ENCODE results near the gene NRXN3.

- TF ChIP-seq, protein P1, sequence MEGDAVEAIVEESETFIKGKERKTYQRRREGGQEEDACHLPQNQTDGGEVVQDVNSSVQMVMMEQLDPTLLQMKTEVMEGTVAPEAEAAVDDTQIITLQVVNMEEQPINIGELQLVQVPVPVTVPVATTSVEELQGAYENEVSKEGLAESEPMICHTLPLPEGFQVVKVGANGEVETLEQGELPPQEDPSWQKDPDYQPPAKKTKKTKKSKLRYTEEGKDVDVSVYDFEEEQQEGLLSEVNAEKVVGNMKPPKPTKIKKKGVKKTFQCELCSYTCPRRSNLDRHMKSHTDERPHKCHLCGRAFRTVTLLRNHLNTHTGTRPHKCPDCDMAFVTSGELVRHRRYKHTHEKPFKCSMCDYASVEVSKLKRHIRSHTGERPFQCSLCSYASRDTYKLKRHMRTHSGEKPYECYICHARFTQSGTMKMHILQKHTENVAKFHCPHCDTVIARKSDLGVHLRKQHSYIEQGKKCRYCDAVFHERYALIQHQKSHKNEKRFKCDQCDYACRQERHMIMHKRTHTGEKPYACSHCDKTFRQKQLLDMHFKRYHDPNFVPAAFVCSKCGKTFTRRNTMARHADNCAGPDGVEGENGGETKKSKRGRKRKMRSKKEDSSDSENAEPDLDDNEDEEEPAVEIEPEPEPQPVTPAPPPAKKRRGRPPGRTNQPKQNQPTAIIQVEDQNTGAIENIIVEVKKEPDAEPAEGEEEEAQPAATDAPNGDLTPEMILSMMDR (IDR thresholded peaks at IDR 0.05 in 2 of 3, conservative IDR thresholded peaks at IDR 0.05 in 1 of 3; ENCODE audit: borderline replicate concordance in 1 of 3, insufficient read depth in 1 of 3, low read depth in 2 of 3, low read length in 2 of 3) = no peak
- no peak for TF ChIP-seq POLR2AphosphoS5 (IDR thresholded peaks at IDR 0.05; ENCODE audit: low read depth, low read length)
- no peak for TF ChIP-seq RAD21 (IDR thresholded peaks at IDR 0.05; ENCODE audit: low read depth)
- TF ChIP-seq POLR2A (IDR thresholded peaks at IDR 0.05; ENCODE audit: borderline replicate concordance, extremely low read depth, insufficient read depth, insufficient read length) = no peak
- TF ChIP-seq SIN3A (IDR thresholded peaks at IDR 0.05; ENCODE audit: low read depth) = no peak
- no peak for TF ChIP-seq ZNF274 (IDR thresholded peaks at IDR 0.05; ENCODE audit: low read depth, low read length)
- no peak for TF ChIP-seq JUND (IDR thresholded peaks at IDR 0.05)
- TF ChIP-seq TCF7L2 (IDR thresholded peaks at IDR 0.05; ENCODE audit: borderline replicate concordance, extremely low read depth, insufficient read depth, insufficient read length) = no peak
- no peak for TF ChIP-seq SP1 (IDR thresholded peaks at IDR 0.05; ENCODE audit: low read depth)
- no peak for TF ChIP-seq ZFX (IDR thresholded peaks at IDR 0.05)
- no peak for TF ChIP-seq EZH2 (IDR thresholded peaks at IDR 0.05)
- TF ChIP-seq ELF1 (IDR thresholded peaks at IDR 0.05; ENCODE audit: borderline replicate concordance, low read depth) = no peak
- TF ChIP-seq CEBPB (IDR thresholded peaks at IDR 0.05; ENCODE audit: low read depth) = no peak
Measured at GRCh38 chr14:78627114-78627513, 456.9 kb downstream of the NRXN3 start.

Measured in HCT116 (cell line).